Vagina (tissue), 2 donors: ENCODE results near the gene ADAMTS19.

Experiments
- POLR2A ChIP-seq, 2 donors: fragments of 450-650 bp; IDR thresholded peaks; one replicate each; pipeline ENCODE4 v1.6.1; 2017; ENCODE audit warnings: antibody characterized with exemption in 2 of 2, mild to moderate bottlenecking in 2 of 2, moderate library complexity in 2 of 2
- POLR2AphosphoS5 ChIP-seq, 2 donors: sonication (generic); formaldehyde crosslinking; IDR thresholded peaks; one replicate each; pipeline ENCODE4 v1.9.0; 2017; ENCODE audit warnings: antibody characterized with exemption in 2 of 2, mild to moderate bottlenecking in 2 of 2, low read depth in 1 of 2; ENCODE audit not compliant: insufficient read depth in 1 of 2
- TF ChIP-seq, protein P1 (sequence below), 3 experiments: fragments of 450-650 bp in 2 of 3; fragments of 200-600 bp in 1 of 3; sonication (generic) in 1 of 3; IDR thresholded peaks; one replicate each; pipeline ENCODE4 v1.5.1; 2017 to 2019; ENCODE audit warnings: antibody characterized with exemption in 3 of 3, mild to moderate bottlenecking in 2 of 3, moderate library complexity in 2 of 3

DNA sequence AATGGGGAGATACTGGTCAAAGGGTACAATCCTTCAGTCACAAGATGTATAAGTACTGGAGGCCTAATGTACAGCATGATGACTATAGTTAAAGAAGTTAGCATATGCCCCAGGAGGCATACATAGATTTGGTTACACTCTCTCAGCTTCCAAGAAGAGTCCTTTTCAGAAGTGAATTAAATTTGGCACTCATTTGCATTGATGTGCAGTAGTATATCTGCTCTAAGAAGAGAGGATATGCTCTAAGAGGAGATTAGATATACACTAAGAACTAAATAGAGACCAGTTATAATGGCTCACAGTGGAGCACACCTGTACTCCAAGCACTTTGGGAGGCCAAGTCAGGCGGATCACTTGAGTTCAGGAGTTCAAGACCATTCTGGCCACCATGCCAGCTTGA, 148.3 kb downstream of the ADAMTS19 start:
- no peak for TF ChIP-seq POLR2A (IDR thresholded peaks at IDR 0.05)
- TF ChIP-seq, protein P1, sequence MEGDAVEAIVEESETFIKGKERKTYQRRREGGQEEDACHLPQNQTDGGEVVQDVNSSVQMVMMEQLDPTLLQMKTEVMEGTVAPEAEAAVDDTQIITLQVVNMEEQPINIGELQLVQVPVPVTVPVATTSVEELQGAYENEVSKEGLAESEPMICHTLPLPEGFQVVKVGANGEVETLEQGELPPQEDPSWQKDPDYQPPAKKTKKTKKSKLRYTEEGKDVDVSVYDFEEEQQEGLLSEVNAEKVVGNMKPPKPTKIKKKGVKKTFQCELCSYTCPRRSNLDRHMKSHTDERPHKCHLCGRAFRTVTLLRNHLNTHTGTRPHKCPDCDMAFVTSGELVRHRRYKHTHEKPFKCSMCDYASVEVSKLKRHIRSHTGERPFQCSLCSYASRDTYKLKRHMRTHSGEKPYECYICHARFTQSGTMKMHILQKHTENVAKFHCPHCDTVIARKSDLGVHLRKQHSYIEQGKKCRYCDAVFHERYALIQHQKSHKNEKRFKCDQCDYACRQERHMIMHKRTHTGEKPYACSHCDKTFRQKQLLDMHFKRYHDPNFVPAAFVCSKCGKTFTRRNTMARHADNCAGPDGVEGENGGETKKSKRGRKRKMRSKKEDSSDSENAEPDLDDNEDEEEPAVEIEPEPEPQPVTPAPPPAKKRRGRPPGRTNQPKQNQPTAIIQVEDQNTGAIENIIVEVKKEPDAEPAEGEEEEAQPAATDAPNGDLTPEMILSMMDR (IDR thresholded peaks at IDR 0.05), result no peak
- TF ChIP-seq POLR2AphosphoS5 (IDR thresholded peaks at IDR 0.05; ENCODE audit: insufficient read depth in 1 of 2, low read depth in 1 of 2), result no peak
